SHP77 treated with DMSO at 0.1 percent for 48 hours (cell line): ENCODE data around the gene CCNL2.

ENCODE experiments used
- DNase-seq: peaks from one replicate; lab custom pipeline; 2025; lab: John Stamatoyannopoulos, UW

Gene CCNL2

DNA sequence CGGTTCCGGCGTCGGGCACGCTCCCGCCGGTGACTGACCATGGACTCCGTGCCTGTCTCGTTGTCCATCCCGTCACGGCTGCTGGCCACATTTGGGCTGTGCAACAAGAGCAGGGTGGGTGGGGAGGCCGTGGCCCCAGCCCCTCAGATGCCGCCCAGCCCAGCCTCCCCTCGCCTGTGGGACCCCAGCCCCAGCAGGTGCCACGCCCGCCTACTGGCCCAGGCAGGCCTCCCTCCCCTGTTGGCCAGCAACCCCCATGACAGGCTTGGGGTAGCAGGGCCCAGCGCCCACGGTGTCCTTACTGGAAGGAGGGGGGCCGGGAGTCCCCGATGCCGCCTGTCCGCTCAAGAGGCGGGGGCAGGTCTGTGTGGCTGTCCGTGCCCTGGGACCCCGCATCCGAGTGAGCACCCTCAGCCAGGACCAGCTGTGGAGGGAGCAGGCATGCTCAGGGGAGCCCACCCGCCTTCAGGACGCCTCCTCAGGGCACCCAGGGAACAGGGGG, 57.0 kb downstream of the CCNL2 start:
- DNase-seq: no peak

GRCh38 chr1:1341549-1342021, 57.5 kb downstream of the CCNL2 start:
- DNase-seq: no peak

GRCh38 chr1:1340791-1341548, 58.2 kb downstream of the CCNL2 start:
- no peak for DNase-seq

GRCh38 chr1:1340185-1340584, 59.0 kb downstream of the CCNL2 start:
- DNase-seq: no peak

DNA sequence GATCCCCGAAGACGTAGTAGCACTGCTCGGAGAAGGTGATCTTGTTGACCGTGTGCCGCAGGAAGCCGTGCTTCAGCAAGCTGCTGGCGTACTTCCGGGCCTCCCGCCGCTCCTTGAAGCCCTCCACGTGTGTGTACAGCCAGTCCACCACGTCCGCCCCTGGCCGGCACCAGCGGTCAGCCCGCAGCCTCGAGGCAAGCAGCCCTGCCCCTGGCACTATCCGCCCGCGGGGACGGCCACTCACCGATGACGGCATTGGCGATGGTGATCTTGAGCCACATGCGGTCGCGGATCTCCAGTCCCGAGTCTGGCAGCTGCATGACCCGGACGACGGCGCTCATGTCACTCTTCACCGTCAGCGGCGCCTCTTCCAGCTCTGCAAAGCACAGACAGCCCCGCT, 60.9 kb downstream of the CCNL2 start:
- no peak for DNase-seq

DNA sequence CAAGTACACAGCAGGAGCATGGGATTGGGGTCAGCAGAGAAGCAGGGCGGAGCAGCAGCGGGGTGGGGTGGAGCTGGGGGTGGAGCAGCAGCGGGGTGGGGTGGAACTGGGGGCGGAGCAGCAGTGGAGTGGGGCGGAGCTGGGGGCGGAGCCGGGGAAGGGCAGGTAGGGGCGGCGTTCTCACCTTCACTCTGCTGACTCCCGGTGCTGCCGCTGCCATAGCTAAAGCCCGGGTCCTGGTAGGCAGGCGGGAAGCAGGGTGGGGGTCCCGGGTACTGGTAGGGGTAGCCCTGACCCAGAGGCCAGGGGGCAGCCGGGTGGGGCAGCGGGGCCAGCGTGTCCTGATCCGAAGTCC, 61.4 kb downstream of the CCNL2 start:
- no peak for DNase-seq

DNA sequence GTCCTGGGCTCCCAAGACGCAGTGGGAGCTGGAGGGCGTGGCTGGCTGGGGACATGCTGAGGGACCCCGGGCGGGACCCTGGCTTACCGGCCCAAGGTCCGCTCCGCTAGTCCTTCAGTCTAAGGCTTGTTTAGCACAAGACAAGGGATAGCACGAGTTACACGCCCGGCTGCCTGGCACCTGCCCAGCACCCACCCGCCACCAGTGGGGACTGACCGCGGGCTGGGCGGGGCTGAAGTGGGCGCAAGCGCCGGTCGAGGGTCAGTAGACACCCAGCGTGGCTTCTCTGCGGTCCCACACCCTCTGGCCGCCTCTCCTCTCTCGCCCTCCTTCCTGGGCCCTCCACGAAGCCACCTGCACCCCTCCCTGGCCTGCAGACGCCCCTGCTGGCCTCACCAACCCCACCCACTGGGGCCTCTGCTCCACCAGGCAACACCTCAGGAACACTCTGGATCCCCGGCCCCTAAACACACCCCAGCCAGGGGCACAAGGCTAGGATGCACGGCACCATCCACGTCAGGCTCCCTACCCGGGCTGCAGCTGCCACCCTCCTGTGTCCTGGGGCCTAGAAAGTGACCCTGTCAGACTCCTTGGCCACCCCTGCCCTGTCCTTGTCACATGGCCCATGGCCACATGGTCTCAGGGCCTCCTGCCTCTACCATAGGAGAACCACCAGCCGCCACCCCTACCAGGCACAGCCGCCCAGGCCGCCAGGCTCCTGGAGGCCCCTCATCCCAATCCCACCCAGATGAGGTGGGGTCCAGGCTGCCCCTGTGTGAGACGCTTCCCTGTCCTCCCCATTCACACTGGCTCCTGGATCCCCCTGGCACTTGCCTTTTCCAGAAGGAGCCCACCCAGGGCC, 62.0 kb downstream of the CCNL2 start:
- no peak for DNase-seq

DNA sequence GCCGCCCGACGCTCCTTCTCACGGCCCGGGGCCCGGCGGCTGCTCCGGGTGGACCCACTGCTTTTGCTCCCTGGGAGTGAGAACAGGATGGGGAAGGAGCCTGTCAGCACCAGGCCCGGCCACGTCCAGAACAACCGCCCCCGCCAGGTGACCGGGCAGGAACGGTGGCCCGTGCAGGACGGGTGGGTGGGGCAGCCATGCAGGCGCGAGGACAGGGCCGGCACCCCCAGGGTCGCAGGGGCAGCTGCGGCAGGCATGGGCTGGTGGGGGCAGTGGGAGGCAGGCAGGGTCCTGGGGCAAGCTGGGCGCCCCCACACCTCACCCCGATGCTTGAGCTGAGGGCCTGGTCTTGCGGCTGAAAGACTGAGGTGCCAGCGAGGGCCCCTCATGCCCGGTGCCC, 62.7 kb downstream of the CCNL2 start:
- DNase-seq: no peak

DNA sequence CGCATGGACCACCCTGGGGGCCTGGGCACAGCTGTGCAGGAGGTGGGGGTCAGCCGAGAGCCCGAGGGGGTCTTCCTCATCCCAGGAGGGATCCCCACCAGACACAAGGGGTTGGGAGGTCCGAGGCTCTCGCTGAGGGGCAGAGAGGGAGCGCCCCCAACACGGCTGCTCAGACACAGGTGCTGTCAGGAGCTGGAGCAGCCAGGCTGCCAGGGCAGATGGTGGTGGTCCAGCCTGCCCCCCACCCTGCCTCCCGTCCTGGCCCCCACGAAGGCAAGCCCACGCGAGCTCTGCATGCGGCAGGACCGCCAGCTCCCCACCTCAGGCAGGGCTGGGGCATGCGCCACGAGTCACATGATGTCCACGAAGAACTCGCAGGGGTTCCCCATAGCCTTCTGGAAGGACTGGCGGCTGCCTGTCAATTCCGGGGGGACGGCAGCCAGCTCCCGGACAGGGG, 63.3 kb downstream of the CCNL2 start:
- no peak for DNase-seq
